A549 treated with DMSO at 1 μM for 4 hours (cell line): Measurements from ENCODE around the gene GTF2F1. TPM values are rescaled to one million over a fixed set of nuclear protein-coding genes. Genes with fewer than 3 reads are reported as not detected.

Source experiments
- total RNA-seq: library from RNA; stranded (reverse); fragments of 200-300 nt; extraction: Qiagen RNA extraction; gene quantifications from 5 replicates; pipeline ENCODE4 v1.2.3, GENCODE V29; 2022; ENCODE audit warnings: low read depth

GTF2F1 gene
- 55.2 to 62.8 TPM (median 60.7 TPM) in 5 replicates for total RNA-seq

GRCh38 chr19:6393074-6393982, at the start of gene GTF2F1:
Gene GTF2F1 (minus strand): TSS chr19:6393164. CDS start chr19:6392995, 169 bp downstream.

GRCh38 chr19:6433663-6434062, 40.7 kb upstream of the GTF2F1 start, which contains the start of gene SLC25A41:
Gene SLC25A41 (minus strand): TSS chr19:6433763. CDS start chr19:6433693, 70 bp downstream.

DNA sequence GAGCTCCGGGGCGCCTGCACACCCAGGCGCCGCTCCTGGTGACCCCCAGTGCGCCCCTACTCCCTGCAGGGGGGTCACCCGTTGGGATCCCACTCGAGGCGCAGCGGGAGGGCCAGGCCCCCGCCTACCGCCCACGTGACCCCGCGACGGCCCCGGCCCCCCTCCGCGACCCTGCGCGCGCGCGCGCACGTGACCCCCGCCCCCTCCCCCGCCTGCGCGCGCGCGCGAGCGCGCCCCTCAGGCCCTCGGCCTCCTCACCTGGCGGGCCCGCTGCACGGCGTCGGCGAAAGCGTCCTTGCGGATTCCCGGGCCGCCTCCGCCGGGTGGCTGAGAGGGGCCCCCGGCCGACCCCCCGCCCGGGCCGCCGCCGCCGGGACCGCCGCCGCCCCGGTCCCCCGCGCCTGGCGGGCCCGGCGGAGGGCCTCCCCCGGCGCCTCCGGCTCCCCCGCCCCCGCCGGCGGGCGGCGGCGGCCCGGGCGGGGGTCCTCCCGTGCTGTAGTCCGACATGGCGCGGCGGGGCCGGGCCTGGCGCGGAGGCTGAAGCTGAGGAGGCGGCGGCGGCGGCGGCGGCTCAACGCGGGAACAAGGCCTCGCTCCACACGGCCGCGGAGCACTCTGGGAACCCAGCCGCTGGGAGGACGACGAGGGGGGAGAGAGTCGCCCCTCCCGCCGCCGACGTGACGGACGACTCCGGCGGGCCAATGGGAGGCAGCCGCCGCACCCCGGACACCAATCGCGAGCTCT, 31.4 kb upstream of the GTF2F1 start, which contains the start of gene KHSRP:
Gene KHSRP, minus strand, starts transcription at position 617 of the 744 bp plus-strand sequence. Its CDS starts 110 bp downstream, at position 507.

GRCh38 chr19:6375411-6376010, 17.5 kb downstream of the GTF2F1 start, which contains the start of gene PSPN:
Gene PSPN (minus strand): TSS chr19:6375933. CDS start chr19:6375849, 84 bp downstream.

GRCh38 chr19:6372594-6373095, 20.3 kb downstream of the GTF2F1 start, which contains the start of gene ALKBH7:
Gene ALKBH7 (plus strand): TSS chr19:6372794. CDS start chr19:6372821, 27 bp downstream.

DNA sequence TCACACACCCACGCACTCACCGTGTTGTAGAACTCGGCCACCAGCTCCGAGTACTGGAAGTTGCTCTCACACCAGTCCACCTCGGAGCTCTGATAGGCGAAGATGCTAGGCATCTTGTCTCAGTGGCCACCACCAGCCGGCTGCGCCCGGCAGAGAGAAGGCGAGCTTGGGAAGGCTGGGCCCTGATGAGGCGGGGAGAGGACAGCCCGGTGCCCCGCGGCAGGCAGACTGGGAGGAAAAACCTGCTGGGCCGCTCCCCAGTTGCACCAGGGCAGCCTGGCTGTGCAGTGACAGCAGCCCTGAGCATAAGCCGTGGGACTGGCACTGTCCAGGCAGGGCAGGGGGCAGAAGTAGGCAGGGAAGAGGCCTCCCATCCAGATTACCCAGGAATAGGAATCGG, 59.5 kb downstream of the GTF2F1 start, which contains the start of gene ACER1:
Gene ACER1, minus strand, starts transcription at position 174 of the 400 bp plus-strand sequence. Its CDS starts 61 bp downstream, at position 113.

Other genes with a start within 250 kb of the GTF2F1 start
- gene MLLT1, start 113.2 kb downstream of the GTF2F1 start, total RNA-seq, result 12.7 to 25.2 TPM (median 21.3 TPM) in 5 replicates
- gene ACER1, start 59.6 kb downstream of the GTF2F1 start, total RNA-seq, result not detected in 5 replicates
- gene CLPP, start 31.6 kb downstream of the GTF2F1 start, total RNA-seq, result 47.8 to 73.0 TPM (median 66.4 TPM) in 5 replicates
- gene ALKBH7, start 20.4 kb downstream of the GTF2F1 start, total RNA-seq, result 19.7 to 34.9 TPM (median 32.6 TPM) in 5 replicates
- gene PSPN, start 17.2 kb downstream of the GTF2F1 start, total RNA-seq, result 0.41 to 1.1 TPM (median 0.88 TPM) in 5 replicates
- 204 to 240 TPM (median 217 TPM) in 5 replicates for gene KHSRP, start 31.6 kb upstream of the GTF2F1 start, total RNA-seq
- 0.13 to 0.20 TPM (median 0.16 TPM) in 4 of 5 replicates, not detected in the other for gene SLC25A41, start 40.6 kb upstream of the GTF2F1 start, total RNA-seq
- 15.8 to 20.7 TPM (median 18.4 TPM) in 5 replicates for gene SLC25A23, start 66.6 kb upstream of the GTF2F1 start, total RNA-seq
- gene CRB3, start 71.1 kb upstream of the GTF2F1 start, total RNA-seq, result 3.0 to 6.0 TPM (median 4.7 TPM) in 5 replicates
- gene DENND1C, start 88.6 kb upstream of the GTF2F1 start, total RNA-seq, result 0.16 to 0.56 TPM (median 0.24 TPM) in 5 replicates
- 5.2 to 6.6 TPM (median 5.9 TPM) in 5 replicates for gene TUBB4A, start 109.1 kb upstream of the GTF2F1 start, total RNA-seq
- 5.4 to 8.2 TPM (median 6.7 TPM) in 5 replicates for gene TNFSF9, start 137.9 kb upstream of the GTF2F1 start, total RNA-seq
- gene CD70, start 198.0 kb upstream of the GTF2F1 start, total RNA-seq, result 15.5 to 26.2 TPM (median 23.1 TPM) in 5 replicates